ENCODE results near the gene SLC11A2.
"Not testable (repeated sequence)": the region's sequence is repeated elsewhere in the genome, so short reads cannot be mapped to it uniquely, and the experiment has no call there.

Gene SLC11A2

GRCh38 chr12:51025338-51025835, 797 bp downstream of the SLC11A2 start:
- DNase-seq (ENCODE audit: low read depth) = no peak

DNA sequence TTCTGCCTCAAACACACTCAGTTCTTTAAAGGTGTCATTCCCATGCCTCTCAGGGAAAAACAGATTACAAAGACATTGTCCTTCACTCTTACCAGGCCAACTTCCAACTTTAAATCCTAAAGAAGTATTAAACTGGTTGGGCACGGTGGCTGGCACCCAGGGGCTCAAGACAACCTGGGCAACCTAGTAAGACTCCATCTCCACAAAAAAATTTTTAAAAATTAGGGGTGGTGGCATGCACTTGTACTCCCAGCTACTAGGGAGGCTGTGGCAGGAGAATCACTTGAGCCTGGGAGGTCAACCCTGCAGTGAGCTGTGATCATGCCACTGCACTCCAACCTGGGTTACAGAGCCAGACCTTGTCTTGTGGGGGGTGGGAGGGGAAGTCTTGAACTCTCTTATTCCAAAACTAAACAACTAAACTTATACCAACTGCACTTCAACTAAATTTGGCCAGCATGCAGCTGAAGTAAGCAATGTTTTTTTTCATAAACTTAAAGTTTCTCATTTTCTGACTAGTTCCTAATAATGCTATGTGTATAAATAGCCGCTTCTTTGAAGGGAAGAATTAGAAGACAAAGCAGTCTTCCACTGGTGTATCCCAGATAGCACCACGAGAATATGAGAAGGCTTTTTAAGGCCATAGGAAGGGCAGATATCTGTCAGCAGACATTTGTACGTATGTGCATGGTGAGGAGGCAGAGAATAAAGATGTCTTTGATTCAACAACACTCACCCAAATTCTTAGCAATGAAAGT, 2.4 kb downstream of the SLC11A2 start:
- no peak for DNase-seq (ENCODE audit: low read depth)

GRCh38 chr12:51021694-51022093, 4.5 kb downstream of the SLC11A2 start:
- DNase-seq (ENCODE audit: low read depth) = no peak

GRCh38 chr12:51020448-51021182, 5.6 kb downstream of the SLC11A2 start:
- no peak for DNase-seq (ENCODE audit: low read depth)

- DNase-seq (ENCODE audit: low read depth) = no peak
Measured at GRCh38 chr12:51019927-51020326, 6.3 kb downstream of the SLC11A2 start.

GRCh38 chr12:51018956-51019355, 7.2 kb downstream of the SLC11A2 start:
- no peak for DNase-seq (ENCODE audit: low read depth)

DNA sequence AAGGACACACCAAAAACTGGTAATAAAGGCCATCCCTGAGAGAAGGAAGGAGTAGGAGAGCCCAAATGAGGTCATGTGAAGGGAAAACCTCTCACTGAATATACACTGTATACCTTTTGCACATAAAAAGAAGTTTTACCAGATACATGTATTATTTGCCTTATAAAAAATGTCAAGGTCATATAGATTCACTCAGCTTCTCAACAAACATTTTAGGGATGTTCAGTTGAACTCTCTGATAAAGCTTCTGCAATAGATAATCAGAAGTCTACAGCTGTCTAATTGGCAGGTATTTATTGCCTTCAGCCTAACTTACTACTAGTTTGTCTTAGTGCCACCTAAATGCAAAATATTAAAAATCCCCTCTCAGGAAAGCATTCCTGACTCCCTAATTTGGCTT, 8.7 kb downstream of the SLC11A2 start:
- no peak for DNase-seq (ENCODE audit: low read depth)

- DNase-seq (ENCODE audit: low read depth) = not testable (repeated sequence)
Measured at GRCh38 chr12:51014467-51014866, 11.7 kb downstream of the SLC11A2 start.

- no peak for DNase-seq (ENCODE audit: low read depth)
Measured at GRCh38 chr12:51013441-51013840, 12.7 kb downstream of the SLC11A2 start.

- no peak for DNase-seq (ENCODE audit: low read depth)
Measured at GRCh38 chr12:51012570-51013236, 13.5 kb downstream of the SLC11A2 start.

GRCh38 chr12:51011955-51012354, 14.2 kb downstream of the SLC11A2 start:
- no peak for DNase-seq (ENCODE audit: low read depth)

- DNase-seq (ENCODE audit: low read depth) = no peak
Measured at GRCh38 chr12:51009056-51009440, 17.1 kb downstream of the SLC11A2 start.

DNA sequence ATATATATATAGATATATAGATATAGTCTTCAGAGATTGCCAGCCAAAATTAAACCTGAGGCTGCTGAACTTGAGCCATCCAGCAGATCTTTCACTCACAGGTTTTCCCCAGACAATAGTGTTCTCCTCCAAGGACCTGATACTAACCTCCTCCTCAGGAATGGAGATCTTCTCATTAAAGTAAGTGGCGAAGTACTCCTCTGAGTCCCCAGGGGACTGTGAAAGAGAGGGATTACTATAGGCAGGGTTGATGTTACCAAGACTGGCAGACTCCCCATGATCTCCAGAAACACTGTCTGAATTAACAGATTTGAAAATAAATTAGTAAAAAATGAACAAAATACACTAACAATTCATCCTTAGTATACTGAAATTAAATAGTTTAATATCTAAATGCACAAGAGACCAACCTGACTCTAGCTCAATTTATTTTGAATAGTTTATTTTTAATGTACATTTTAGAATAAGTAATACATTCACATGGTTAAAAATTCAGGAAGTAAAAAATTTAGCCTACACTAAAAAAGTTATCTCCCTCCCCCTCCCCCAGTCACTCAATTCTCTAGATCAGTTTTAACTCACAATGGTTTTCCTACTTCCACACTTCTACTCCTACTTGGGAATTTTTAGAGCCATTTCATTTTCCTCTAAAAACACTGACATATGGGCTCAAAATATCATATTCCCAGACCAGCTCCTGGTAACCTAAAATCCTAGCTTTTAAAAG, 17.7 kb downstream of the SLC11A2 start:
- no peak for DNase-seq (ENCODE audit: low read depth)

- no peak for DNase-seq (ENCODE audit: low read depth)
Measured at GRCh38 chr12:51005671-51006070, 20.5 kb downstream of the SLC11A2 start.

DNA sequence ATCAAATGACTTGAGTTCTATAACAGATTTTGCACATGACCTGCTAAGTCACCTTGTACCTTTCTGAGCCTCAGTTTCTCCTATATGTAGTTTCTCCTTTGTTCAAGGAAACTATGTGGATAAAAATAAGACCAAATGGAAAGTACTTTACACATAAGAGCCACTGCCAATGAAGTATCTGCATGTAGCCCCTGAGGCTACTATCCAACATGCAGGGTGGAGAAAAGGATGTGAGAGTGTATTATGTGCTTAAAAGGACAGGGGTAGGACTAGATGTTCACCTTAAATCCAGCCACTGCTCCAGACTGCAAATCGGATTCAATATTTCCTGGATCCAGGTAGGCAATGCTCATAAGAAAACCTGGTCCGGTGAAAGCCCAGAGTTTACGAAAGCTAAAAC, 21.2 kb downstream of the SLC11A2 start:
- DNase-seq (ENCODE audit: low read depth) = no peak

- no peak for DNase-seq (ENCODE audit: low read depth)
Measured at GRCh38 chr12:51004504-51004903, 21.7 kb downstream of the SLC11A2 start.

DNA sequence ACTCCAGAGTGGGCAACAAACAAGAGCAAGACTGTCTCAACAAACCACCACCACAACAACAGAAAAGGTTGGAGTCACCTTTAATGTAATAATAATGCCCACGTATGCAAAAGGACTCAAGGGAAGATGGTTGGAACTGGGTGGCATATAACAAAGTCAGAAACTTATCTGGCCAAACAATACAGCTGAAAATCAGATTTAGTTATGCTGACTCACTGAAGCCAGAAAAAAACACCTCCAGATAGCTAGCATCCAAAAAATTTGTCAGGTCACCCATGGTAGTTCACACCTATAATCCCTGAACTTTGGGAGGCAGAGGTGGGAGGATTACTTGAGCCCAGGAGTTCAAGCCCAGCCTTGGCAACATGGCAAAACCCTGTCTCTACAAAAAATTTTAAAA, 24.4 kb downstream of the SLC11A2 start:
- no peak for DNase-seq (ENCODE audit: low read depth)

- DNase-seq (ENCODE audit: low read depth) = no peak
Measured at GRCh38 chr12:51000245-51000644, 25.9 kb downstream of the SLC11A2 start.

GRCh38 chr12:50999093-50999492, 27.1 kb downstream of the SLC11A2 start:
- no peak for DNase-seq (ENCODE audit: low read depth)

GRCh38 chr12:50992819-50993218, 33.4 kb downstream of the SLC11A2 start:
- DNase-seq (ENCODE audit: low read depth) = no peak

- no peak for DNase-seq (ENCODE audit: low read depth)
Measured at GRCh38 chr12:50991291-50991690, 34.9 kb downstream of the SLC11A2 start.

DNA sequence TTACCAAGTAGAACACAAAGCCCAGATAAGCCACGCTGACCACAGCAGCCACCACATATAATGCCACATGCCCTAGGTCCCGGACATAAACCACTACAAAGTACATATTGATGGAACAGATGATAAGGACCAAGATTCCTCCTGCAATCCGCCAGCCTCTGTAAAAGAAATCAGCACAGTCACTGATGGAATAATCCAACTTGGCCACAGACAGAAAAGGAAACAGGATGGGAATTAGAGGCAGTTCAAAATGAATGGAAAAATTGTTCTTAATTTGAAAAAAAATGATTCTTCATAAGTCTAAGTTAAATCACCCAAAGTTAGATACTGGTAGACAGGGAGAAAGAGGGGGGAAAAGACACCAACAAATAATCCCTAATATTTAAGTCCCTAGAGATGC, 35.4 kb downstream of the SLC11A2 start:
- no peak for DNase-seq (ENCODE audit: low read depth)
